IMR-90 (cell line): ENCODE results near the gene CALD1.

Experiments
- CTCF ChIP-seq: conservative IDR thresholded peaks from 2 replicates; pipeline ENCODE4 v1.5.1; 2012; ENCODE audit warnings: mild to moderate bottlenecking, low read depth, low read length, improper control_type of control experiment
- MAFK ChIP-seq: IDR thresholded peaks from 2 replicates; pipeline ENCODE4 v1.6.1; 2012; ENCODE audit warnings: low read depth, low read length, improper control_type of control experiment
- POLR2A ChIP-seq: IDR thresholded peaks from 2 replicates; pipeline ENCODE4 v1.6.1; 2012; ENCODE audit warnings: mild to moderate bottlenecking, low read depth, low read length
- RAD21 ChIP-seq: IDR thresholded peaks from 2 replicates; pipeline ENCODE4 v1.6.1; 2012; ENCODE audit warnings: low read length, improper control_type of control experiment
- USF2 ChIP-seq: fragments of 150-350 bp; IDR thresholded peaks from 2 replicates; pipeline ENCODE4 v1.6.1; 2017; ENCODE audit warnings: mild to moderate bottlenecking, antibody characterized with exemption, low read length, low read depth

GRCh38 chr7:134799377-134799776, 19.9 kb downstream of the CALD1 start:
- TF ChIP-seq USF2: no peak
- no peak for TF ChIP-seq MAFK
- no peak for TF ChIP-seq CTCF
- TF ChIP-seq POLR2A: no peak
- no peak for TF ChIP-seq RAD21
